HepG2 (cell line): ENCODE data around the gene PPP1CC. TPM values are rescaled to one million over a fixed set of nuclear protein-coding genes. Genes with fewer than 3 reads are reported as not detected.
A peak's percentile ranks its signal among the peaks of the same experiment; 100 is the strongest.

Experiments
- ATAC-seq: fragments of 200-7000 bp; cut with Tn5 transposase; 3 replicates; pipeline ENCODE4 v1.9.1; 2020; ENCODE audit warnings: mild to moderate bottlenecking, moderate library complexity
- BruUV-seq: library from RNA; stranded (reverse); fragments of 400-500 nt; replicated peaks from 2 replicates; lab custom pipeline; 2021; lab: Mats Ljungman, UMichigan
- CTCF ChIA-PET: fragments of 300-600 bp; formaldehyde crosslinking; extraction: SDS; loops from one replicate; lab custom pipeline; 2021; ENCODE audit warnings: low total read pairs, inconsistent platforms, low intra/inter-chr PET ratio; lab: Yijun Ruan, JAX
- POLR2A ChIA-PET: fragments of 350-600 bp; sonication (Branson Sonifier 250); formaldehyde crosslinking; loops from one replicate; lab custom pipeline; 2020; ENCODE audit warnings: antibody characterized with exemption, inconsistent platforms; lab: Yijun Ruan, JAX
- DNase-seq: peaks from one replicate; pipeline ENCODE4 v3.0.0-alpha.2; 2015; ENCODE audit warnings: low spot score
- FAIRE-seq: peaks from 3 replicates; lab custom pipeline; 2011; peaks lifted over from hg19 to GRCh38; lab: Jason Lieb, UNC
- H2AFZ ChIP-seq: one replicate; pipeline ENCODE4 v1.6.1; 2011; ENCODE audit warnings: low read length, inconsistent platforms
- H3K27ac ChIP-seq: fragments of 300-600 bp; 3 replicates; pipeline ENCODE4 v1.8.0; 2011; ENCODE audit warnings: mixed run types, mild to moderate bottlenecking, mixed read lengths, low read length, inconsistent platforms; ENCODE audit not compliant: insufficient read depth; ENCODE audit errors: extremely low read length
- H3K27me3 ChIP-seq, 2 experiments: fragments of 200-600 bp in 1 of 2; 2 replicates in 1 of 2; 3 replicates in 1 of 2; pipeline versions ENCODE4 v1.6.0 to v1.8.0; 2011; ENCODE audit warnings: low read length in 2 of 2, mild to moderate bottlenecking in 2 of 2, moderate library complexity in 2 of 2, inconsistent platforms in 1 of 2; ENCODE audit not compliant: insufficient read depth in 2 of 2, control insufficient read depth in 1 of 2
- H3K36me3 ChIP-seq, 2 experiments: fragments of 200-600 bp in 1 of 2; replicated peaks in 1 of 2; 2 replicates in 1 of 2; 3 replicates in 1 of 2; pipeline versions ENCODE4 v1.5.1 to v1.8.0; 2011; ENCODE audit warnings: low read length in 2 of 2, inconsistent platforms in 1 of 2; ENCODE audit not compliant: insufficient read depth in 2 of 2, control insufficient read depth in 1 of 2
- H3K4me1 ChIP-seq: 2 replicates; pipeline ENCODE4 v1.5.1; 2012; ENCODE audit warnings: low read length, inconsistent platforms; ENCODE audit not compliant: insufficient read depth
- H3K4me2 ChIP-seq: 2 replicates; pipeline ENCODE4 v1.6.0; 2011; ENCODE audit warnings: low read depth, low read length, inconsistent platforms
- H3K4me3 ChIP-seq, 3 experiments: fragments of 200-600 bp in 1 of 3; sonication (generic), shearing (Covaris generic) in 1 of 3; replicated peaks in 1 of 3; 2 replicates each; pipeline ENCODE4 v1.5.1; 2011 to 2016; ENCODE audit warnings: low read length in 3 of 3, inconsistent platforms in 2 of 3, low read depth in 2 of 3, mild to moderate bottlenecking in 2 of 3, control low read depth in 1 of 3, mixed read lengths in 1 of 3; ENCODE audit not compliant: insufficient read depth in 1 of 3
- H3K79me2 ChIP-seq: one replicate; pipeline ENCODE4 v1.6.1; 2011; ENCODE audit warnings: low read length, inconsistent platforms; ENCODE audit not compliant: insufficient read depth
- H3K9ac ChIP-seq: 2 replicates; pipeline ENCODE4 v1.6.0; 2011; ENCODE audit warnings: mild to moderate bottlenecking, low read depth, low read length, inconsistent platforms; ENCODE audit not compliant: insufficient read depth
- H3K9me3 ChIP-seq: 2 replicates; pipeline ENCODE4 v1.5.1; 2012; ENCODE audit warnings: mild to moderate bottlenecking, low read length
- H4K20me1 ChIP-seq: 2 replicates; pipeline ENCODE4 v1.6.0; 2011; ENCODE audit warnings: inconsistent platforms, mild to moderate bottlenecking, low read length, moderate library complexity; ENCODE audit not compliant: insufficient read depth
- ARNT2 ChIP-seq: sonication (generic); formaldehyde crosslinking; IDR thresholded peaks from 2 replicates; pipeline ENCODE4 v1.8.0; 2022; ENCODE audit warnings: mild to moderate bottlenecking, low read depth, missing genetic modification reagents, moderate library complexity
- EED ChIP-seq: sonication (generic); formaldehyde crosslinking; IDR thresholded peaks from 2 replicates; pipeline ENCODE4 v1.5.0; 2020; ENCODE audit warnings: mild to moderate bottlenecking, missing genetic modification reagents
- ELF4 ChIP-seq: sonication (generic); formaldehyde crosslinking; IDR thresholded peaks from 2 replicates; pipeline ENCODE4 v1.5.0; 2020; ENCODE audit warnings: missing genetic modification reagents, mild to moderate bottlenecking, moderate library complexity, borderline replicate concordance
- JDP2 ChIP-seq: sonication (generic); formaldehyde crosslinking; IDR thresholded peaks from 2 replicates; pipeline ENCODE4 v1.8.1; 2022; ENCODE audit warnings: missing genetic modification reagents, borderline replicate concordance
- PRMT3 ChIP-seq: sonication (generic); formaldehyde crosslinking; IDR thresholded peaks from 2 replicates; pipeline ENCODE4 v1.8.1; 2022; ENCODE audit warnings: low read depth, mild to moderate bottlenecking, moderate library complexity, missing genetic modification reagents, borderline replicate concordance
- PTBP1 ChIP-seq: fragments of 200-400 bp; formaldehyde crosslinking; IDR thresholded peaks from 2 replicates; pipeline ENCODE4 v1.6.1; 2018; ENCODE audit warnings: low read length, low read depth; ENCODE audit not compliant: poor library complexity, severe bottlenecking
- SATB2 ChIP-seq: sonication (generic); formaldehyde crosslinking; IDR thresholded peaks from 2 replicates; pipeline ENCODE4 v1.5.0; 2020; ENCODE audit warnings: missing genetic modification reagents
- SOX5 ChIP-seq: IDR thresholded peaks from 2 replicates; pipeline ENCODE4 v1.6.1; 2016; ENCODE audit warnings: borderline replicate concordance
- SP140L ChIP-seq: sonication (generic); formaldehyde crosslinking; IDR thresholded peaks from 2 replicates; pipeline ENCODE4 v1.4.0; 2020; ENCODE audit warnings: missing genetic modification reagents, borderline replicate concordance
- TCF12 ChIP-seq, 2 experiments: fragments of 450-650 bp in 1 of 2; sonication (generic) in 1 of 2; formaldehyde crosslinking in 1 of 2; IDR thresholded peaks; 2 replicates each; pipeline versions ENCODE4 v1.6.1 to v1.8.0; 2017 to 2022; ENCODE audit warnings: antibody characterized with exemption in 1 of 2, mild to moderate bottlenecking in 1 of 2, missing genetic modification reagents in 1 of 2, moderate library complexity in 1 of 2
- YEATS4 ChIP-seq: sonication (generic); formaldehyde crosslinking; IDR thresholded peaks from 2 replicates; pipeline ENCODE4 v1.4.0; 2020; ENCODE audit warnings: missing genetic modification reagents, borderline replicate concordance
- ZBTB37 ChIP-seq: sonication (generic); formaldehyde crosslinking; IDR thresholded peaks from 2 replicates; pipeline ENCODE4 v1.4.0; 2020; ENCODE audit warnings: mild to moderate bottlenecking, missing genetic modification reagents
- ZNF256 ChIP-seq: sonication (generic); formaldehyde crosslinking; conservative IDR thresholded peaks from 2 replicates; pipeline ENCODE4 v1.4.0; 2020; ENCODE audit warnings: missing genetic modification reagents
- ZNF451 ChIP-seq: sonication (generic); formaldehyde crosslinking; IDR thresholded peaks from 2 replicates; pipeline ENCODE4 v1.5.0; 2020; ENCODE audit warnings: mild to moderate bottlenecking, missing genetic modification reagents
- ZNF691 ChIP-seq: sonication (generic); formaldehyde crosslinking; IDR thresholded peaks from 2 replicates; pipeline ENCODE4 v1.4.0; 2020; ENCODE audit warnings: missing genetic modification reagents, low read depth, mild to moderate bottlenecking, borderline replicate concordance
- ZNF883 ChIP-seq: sonication (generic); formaldehyde crosslinking; IDR thresholded peaks from 2 replicates; pipeline ENCODE4 v1.5.1; 2020; ENCODE audit warnings: mild to moderate bottlenecking, missing genetic modification reagents; ENCODE audit errors: not compliant biosample characterization
- WGBS: methylation state at CpG from one replicate; pipeline ENCODE4 v1.1.6; 2017; ENCODE audit warnings: low lambda C conversion rate; 5-methylcytosine and 5-hydroxymethylcytosine counted together
- in situ Hi-C: cut with HindIII; loops from 2 replicates; pipeline ENCODE4 v1.10.0; 2017; ENCODE audit warnings: low pct_unique_long_range_greater_than_20kb; ENCODE audit not compliant: extremely low pct_ligation_motif_present
- intact Hi-C: fragments of 100-400 bp; cut with micrococcal nuclease; formaldehyde crosslinking; loops from one replicate; pipeline ENCODE4 v1.10.0; 2022; ENCODE audit not compliant: unreplicated experiment
- polyA plus RNA-seq, 8 experiments: library from polyadenylated mRNA; depleted of rRNA in 3 of 8; stranded (reverse) in 7 of 8; unstranded in 1 of 8; fragments of >200 nt; fragmentation: Illumina TruSeq in 4 of 8; extraction: Trizol in 4 of 8; gene quantifications; 2 replicates each; pipeline versions ENCODE4 v1.2.1 to v1.2.3, GENCODE V29; 2011 to 2016; ENCODE audit warnings: low read depth in 4 of 8, missing spikeins in 1 of 8, mixed read lengths in 1 of 8; ENCODE audit not compliant: insufficient read depth in 1 of 8
- total RNA-seq, 5 experiments: library from RNA; depleted of rRNA; stranded (reverse); fragments of >200 nt; fragmentation: Illumina TruSeq; extraction: Trizol; gene quantifications; 2 replicates each; pipeline ENCODE4 v1.2.3, GENCODE V29; 2016; ENCODE audit warnings: low read depth in 1 of 5

The PPP1CC gene
- total and polyA plus RNA-seq, 2 of the 13 experiments (the other 11 are each of a cell fraction or from before 2014, with no cell fraction given), result 178 to 187 TPM

- TF ChIP-seq PRMT3 (CRISPR knock-in tag) (no peak), EED (no peak), TCF12 (IDR thresholded peaks at IDR 0.05) (no peak), TCF12 (CRISPR knock-in tag; IDR thresholded peaks at IDR 0.05) (no peak), SP140L (CRISPR knock-in tag) (no peak), SATB2 (CRISPR knock-in tag) (no peak), SOX5 (CRISPR knock-in tag) (no peak), ARNT2 (CRISPR knock-in tag) (no peak), PTBP1 (no peak), ZNF883 (CRISPR knock-in tag) (no peak), ZNF451 (CRISPR knock-in tag) (no peak), ELF4 (CRISPR knock-in tag) (no peak), YEATS4 (CRISPR knock-in tag) (no peak), ZNF256 (CRISPR knock-in tag) (no peak), JDP2 (no peak), ZBTB37 (CRISPR knock-in tag) (no peak), ZNF691 (CRISPR knock-in tag) (no peak)
- 33% methylated on average over 3 of the region's 4 CpGs for WGBS
- no peak for FAIRE-seq
- H3K9ac ChIP-seq, result no peak overlapping the region
- in situ Hi-C loops (no loop called here), intact Hi-C loops (no loop called here)
- POLR2A ChIA-PET, result no interaction called here
- ATAC-seq, result no peak
- H2AFZ ChIP-seq, result no peak overlapping the region
- no peaks in the 10 kb centered on the region for H3K36me3 ChIP-seq
- peaks cover 16% of the 10 kb centered on the region for H3K4me1 ChIP-seq
- H3K4me3 ChIP-seq, result no peak overlapping the region
- no peak for DNase-seq
- H3K27me3 ChIP-seq, result peaks cover 7 to 51% of the 10 kb centered on the region in 2 experiments
- no peaks in the 10 kb centered on the region for H4K20me1 ChIP-seq
- BruUV-seq, result no TSS peak
- CTCF ChIA-PET, result no interaction called here
- H3K27ac ChIP-seq, result no peak overlapping the region
- H3K79me2 ChIP-seq, result no peaks in the 10 kb centered on the region
- H3K4me2 ChIP-seq, result peak overlapping the region; percentile 83; the same call in 1 of the 2 replicates
- H3K9me3 ChIP-seq, result no peaks in the 10 kb centered on the region
Observed at GRCh38 chr12:110690127-110690430, 52.6 kb downstream of the PPP1CC start.
